ENCODE results near the gene ERF.
"Not testable (repeated sequence)": the region's sequence is repeated elsewhere in the genome, so short reads cannot be mapped to it uniquely, and the experiment has no call there.

The ERF gene

DNA sequence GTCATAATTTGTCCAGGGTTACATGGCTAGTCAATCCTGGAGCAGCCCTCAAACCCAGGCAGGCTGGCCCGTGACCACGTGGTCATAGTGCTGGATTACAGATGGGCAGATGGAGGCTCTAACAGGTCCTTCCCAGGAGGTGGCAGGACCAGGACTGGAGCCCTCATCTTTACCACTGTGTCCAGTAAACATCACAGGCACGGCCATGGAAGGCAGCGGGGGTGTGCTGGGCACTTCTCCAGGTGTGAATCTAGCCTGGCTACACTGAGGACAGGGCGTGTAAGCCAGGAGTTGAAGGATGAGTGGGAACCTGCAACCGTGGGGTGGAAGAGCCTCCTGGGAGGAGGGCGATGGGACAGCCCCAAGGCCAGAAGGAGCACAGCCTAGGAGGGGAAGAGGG lies 20.2 kb upstream of the ERF start:
- no peak for DNase-seq (ENCODE audit: low read depth)

DNA sequence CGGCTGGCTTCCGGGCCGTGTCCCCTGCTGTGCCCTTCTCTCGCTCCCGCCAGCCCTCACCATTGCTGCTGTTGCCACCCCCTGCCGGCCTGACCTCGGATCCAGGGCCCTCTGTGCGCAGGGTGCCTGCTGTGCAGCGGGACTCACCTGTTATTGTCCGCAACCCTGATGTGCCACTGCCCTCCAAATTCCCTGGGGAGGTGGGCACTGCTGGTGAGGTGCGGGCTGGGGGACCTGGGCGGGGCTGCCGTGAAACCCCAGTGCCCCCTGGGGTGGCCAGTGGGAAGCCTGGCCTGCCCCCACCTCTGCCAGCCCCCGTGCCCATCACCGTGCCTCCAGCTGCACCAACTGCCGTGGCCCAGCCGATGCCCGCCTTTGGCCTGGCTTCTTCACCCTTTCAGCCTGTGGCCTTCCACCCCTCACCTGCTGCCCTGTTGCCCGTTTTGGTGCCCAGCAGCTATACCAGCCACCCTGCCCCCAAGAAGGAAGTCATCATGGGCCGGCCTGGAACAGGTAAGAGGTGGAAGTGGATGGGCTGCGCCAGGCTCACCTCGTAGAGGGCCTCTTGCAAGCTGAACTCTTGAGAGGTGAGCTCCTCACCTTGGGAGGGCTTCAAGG lies 19.2 kb upstream of the ERF start:
- DNase-seq (ENCODE audit: low read depth) = no peak

DNA sequence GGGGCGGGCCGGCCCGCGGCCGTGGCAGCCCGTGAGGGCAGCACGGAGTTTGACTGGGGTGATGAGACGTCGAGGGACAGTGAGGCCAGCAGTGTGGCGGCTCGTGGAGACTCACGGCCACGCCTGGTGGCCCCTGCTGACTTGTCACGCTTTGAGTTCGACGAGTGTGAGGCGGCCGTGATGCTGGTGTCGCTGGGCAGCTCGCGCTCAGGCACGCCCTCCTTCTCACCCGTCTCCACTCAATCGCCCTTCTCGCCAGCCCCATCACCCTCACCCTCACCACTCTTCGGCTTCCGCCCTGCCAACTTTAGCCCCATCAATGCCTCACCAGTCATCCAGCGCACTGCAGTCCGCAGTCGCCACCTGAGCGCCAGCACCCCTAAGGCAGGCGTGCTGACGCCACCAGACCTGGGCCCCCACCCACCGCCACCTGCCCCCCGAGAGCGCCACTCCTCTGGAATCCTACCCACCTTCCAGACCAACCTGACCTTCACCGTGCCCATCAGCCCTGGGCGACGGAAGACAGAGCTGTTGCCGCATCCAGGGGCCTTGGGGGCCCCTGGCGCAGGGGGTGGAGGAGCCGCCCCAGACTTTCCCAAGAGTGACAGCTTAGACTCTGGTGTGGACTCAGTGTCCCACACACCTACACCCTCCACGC lies 18.6 kb upstream of the ERF start:
- DNase-seq (ENCODE audit: low read depth) = no peak

DNA sequence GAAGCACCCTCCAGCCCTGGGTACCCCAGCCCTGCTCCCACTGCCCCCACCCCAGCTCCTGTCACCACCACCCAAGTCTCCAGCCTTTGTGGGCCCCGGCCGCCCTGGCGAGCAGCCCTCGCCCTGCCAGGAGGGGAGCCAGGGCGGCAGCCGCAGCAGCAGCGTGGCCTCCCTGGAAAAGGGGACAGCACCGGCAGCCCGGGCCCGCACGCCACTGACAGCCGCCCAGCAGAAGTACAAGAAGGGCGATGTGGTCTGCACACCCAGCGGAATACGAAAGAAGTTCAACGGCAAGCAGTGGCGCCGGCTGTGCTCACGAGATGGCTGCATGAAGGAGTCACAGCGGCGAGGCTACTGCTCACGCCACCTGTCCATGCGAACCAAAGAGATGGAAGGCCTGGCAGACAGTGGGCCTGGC lies 18.1 kb upstream of the ERF start:
- DNase-seq (ENCODE audit: low read depth) = no peak

DNA sequence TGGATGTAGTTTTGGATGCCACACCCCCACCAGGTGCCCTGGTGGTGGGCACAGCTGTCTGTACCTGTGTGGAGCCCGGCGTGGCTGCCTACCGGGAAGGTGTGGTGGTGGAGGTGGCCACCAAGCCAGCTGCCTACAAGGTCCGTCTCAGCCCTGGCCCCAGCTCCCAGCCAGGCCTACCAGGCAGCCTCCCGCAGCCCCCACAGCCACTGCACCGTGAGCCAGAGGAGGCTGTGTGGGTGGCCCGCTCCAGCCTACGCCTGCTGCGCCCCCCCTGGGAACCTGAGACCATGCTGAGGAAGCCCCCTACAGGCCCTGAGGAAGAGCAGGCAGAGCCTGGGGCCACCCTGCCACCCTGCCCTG lies 17.6 kb upstream of the ERF start:
- no peak for DNase-seq (ENCODE audit: low read depth)

DNA sequence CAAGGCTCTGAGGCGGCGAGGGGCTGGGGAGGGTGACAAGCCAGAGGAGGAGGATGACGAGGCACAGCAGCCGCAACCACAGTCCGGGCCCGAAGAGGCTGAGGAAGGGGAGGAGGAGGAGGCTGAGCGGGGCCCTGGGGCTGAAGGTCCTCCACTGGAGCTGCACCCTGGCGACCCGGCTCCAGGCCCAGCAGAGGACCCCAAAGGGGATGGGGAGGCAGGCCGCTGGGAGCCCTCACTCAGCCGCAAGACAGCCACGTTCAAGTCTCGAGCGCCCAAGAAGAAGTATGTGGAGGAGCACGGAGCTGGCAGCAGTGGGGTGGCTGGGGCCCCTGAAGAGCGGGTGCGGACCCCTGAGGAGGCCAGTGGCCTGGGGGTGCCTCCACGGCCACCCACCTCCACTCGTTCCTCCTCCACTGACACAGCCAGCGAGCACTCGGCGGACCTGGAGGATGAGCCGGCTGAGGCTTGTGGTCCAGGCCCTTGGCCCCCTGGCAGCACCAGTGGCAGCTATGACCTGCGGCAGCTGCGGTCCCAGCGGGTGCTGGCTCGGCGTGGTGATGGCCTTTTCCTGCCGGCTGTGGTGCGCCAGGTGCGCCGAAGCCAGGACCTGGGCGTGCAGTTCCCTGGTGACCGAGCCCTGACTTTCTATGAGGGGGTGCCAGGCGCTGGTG lies 17.1 kb upstream of the ERF start:
- DNase-seq (ENCODE audit: low read depth) = no peak

DNA sequence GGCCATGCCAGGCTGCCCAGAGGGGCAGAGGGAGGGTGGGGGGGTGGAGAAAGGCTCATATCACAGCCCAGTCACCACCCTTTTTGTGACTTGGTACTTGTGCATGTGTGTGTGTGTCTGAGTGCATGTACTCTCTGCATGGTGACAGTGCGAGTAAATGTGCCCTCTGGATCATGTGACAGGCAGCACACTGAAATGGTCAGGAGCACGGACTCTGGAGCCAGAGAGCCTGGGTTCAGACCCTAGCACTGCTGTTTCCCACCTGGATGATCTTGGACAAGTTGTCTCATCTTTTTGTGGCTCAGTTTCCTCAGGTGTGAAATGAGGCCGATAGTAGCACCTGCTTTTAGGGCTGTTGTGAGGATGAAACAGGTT lies 16.1 kb upstream of the ERF start:
- no peak for DNase-seq (ENCODE audit: low read depth)

DNA sequence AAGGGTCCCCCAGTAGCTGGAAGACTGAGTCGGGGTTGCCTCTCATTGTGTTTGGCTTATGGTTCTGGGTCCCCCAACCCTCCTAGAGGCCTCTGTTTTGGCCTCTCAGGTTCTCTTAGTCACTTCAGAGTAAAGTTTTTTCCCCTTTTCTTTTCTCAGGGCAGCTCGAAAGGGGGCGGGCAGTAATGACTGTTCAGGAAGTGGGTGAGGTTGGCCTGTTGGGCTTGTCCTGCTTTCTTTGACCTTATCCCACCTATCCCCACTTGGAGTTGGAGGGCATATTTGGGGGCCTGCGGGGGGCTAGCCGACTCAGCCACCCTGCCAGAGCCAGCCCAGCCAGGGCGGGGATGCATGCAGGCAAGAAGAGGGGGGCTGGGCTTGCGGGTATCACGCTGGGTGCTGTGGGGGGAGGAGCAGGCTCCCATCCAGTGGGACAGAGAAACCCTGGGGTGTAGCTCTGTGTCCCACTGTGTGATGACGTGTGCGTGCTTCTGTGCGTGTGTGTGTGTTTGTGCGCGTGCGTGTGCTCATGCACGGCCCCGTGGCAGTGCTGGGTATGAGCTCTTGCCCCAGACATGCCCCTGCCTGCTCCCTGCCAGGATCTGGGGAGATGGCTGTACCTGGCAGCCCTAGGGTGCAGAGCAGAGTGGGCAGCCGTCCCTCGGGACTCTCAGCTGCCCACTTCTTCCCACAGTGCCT lies 15.6 kb upstream of the ERF start:
- peak; percentile 74 for DNase-seq (ENCODE audit: low read depth)

DNA sequence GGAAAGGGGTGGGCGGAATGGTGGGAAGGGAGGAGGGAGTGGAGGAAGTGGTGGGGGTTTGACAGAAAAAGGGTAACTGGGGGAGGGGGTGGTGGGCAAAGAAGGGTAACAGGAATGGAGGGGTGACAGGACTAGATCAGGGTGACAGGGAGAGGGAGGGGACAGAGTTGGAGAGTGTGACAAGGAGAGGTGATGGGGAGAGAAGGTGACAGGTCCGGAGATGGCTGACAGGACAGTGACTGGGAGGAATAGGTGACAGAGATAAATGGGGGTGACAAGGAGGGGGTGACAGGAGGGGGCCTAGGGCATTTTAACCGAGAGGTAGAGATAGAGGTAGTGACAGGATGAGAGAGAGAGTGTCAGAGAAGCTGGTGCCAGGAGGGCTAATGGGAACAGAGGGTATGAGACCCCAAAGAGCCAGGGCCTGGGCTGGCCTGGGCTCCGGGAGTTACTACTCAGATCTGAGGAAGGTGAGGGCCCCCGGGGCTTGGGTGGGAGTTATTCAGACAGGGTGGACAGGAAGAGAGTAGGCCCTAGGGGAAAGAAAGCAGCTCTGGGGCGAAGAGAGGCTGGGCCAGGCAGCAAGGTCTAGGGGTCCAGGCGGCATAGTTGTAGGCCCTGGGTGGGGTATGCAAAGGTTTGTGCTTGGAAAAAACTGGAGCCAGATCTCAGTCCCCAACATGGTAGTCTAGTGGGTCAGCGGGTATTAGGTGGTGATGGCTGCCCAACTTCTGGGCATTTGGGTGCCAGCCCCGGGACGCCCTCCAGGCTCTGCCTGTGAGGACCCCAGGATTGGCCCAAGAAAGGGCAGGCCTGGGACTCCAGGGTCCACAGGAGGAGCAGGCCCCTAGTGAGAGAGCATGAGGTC lies 14.8 kb upstream of the ERF start:
- no peak for DNase-seq (ENCODE audit: low read depth)

DNA sequence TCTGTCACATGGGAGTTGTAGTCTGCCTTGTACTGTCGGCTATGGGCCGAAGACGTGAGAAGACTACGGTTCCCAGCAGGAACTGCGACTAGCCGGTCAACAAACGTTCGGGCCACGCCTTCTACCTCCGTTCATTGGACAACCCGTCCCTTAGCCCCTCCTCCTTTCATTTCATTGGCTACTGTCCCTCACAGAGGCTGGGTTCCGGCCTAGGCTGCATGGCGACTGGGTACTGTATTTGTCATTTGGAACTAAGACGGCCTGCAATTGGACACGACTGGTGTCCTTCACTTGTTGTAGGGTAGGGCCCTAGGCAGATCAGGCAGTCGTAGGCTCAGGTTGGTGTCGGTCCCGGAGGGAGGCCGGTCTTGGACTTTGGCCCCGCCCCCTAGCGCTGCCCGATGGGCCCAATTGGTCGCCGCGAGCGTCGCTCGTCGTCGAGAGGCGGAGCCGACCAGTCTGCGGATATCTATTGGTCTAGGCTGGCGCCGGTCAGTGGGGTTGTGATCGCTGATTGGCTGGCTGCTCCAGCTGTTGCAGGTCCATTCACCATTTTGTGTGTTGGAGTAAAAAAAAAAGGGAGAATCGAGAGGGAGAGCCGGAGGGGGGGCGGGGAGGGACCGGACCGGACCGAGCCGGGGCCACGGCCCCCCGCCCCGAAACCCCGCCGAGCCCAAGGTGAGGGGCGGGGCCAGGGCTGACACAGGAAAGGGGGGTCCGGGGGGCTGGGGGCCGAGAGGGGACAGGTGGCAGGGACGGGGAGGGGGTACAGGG lies 14.0 kb upstream of the ERF start, which contains the start of gene CIC:
TSS of gene CIC (plus strand) at position 549 of the 774 bp plus-strand sequence. CDS start 2,532 bp downstream, outside the sequence.
- peak; percentile 99 for DNase-seq (ENCODE audit: low read depth)

DNA sequence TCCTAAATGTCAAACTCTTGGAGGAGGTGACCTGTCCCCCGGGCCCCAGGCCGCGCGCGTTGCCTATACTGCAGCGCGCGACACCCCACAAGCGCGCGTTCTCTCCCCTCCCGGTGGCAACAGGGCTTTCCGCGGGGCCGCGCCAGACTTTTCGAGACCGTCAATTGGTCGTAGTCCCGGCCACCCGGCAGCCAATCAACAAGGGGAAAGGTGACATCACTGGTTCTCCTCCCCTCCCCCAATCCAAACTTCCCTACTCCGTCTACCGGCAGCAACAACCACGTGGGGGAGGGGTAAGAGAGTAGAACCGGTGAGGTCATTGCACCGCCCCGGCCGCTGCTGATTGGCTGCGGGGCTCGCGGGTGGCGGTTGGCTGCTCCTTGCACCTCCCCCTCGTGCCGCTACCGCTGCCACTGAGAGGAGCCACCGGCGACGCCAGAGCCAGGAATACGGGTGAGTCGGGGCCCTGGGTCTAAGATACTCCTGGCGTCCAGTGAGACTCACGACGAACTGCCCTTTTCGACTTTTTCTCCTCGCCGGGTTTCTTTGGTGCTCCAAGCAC lies 13.3 kb upstream of the ERF start:
- DNase-seq (ENCODE audit: low read depth) = peak; percentile 99

DNA sequence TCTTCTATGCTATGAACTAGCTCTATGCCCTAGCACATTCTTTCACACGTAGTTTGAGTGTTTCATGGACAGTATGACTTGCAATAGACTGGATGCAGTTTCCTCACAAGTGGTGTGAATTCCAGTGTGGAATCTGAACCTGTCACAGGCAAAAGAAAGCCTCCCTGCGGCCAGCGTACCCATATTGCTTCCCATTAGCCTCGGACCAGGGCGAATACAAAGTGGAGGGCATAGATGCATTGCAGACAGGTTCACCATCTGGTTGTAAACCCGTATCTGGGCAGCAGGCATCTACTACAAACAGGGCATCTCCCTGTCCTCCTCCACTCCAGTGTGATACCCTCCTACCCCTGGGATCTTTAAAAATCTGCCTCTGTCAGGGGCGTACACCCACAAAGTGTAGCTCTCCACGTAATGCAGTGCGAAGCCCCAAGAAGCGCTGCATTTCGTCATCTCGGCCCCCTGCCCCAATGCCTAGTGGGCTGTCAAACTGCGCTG lies 12.8 kb upstream of the ERF start:
- DNase-seq (ENCODE audit: low read depth) = no peak

DNA sequence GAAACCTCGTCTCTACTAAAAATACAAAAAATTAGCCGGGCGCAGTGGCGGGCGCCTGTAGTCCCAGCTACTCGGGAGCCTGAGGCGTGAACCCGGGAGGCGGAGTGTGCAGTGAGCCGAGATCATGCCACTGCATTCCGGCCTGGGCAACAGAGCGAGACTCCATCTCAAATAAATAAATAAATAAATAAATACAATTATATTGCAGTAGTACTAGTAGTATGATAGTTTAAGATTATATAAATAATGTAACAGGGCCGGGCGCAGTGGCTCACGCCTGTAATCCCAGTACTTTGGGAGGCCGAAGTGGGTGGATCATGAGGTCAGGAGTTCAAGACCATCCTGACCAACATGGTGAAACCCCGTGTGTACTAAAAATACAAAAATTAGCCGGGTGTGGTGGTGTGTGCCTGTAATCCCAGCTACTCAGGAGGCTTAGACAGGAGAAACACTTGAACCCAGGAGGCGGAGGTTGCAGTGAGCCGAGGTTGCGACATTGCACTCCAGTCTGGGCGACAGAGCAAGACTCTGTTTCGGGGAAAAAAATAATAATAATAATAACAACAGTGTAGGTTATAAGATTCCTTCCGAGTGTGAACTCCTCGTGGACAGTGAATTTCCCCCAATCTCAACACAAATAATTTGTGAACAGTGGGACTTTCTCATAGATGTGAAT lies 12.1 kb upstream of the ERF start:
- DNase-seq (ENCODE audit: low read depth) = not testable (repeated sequence)

DNA sequence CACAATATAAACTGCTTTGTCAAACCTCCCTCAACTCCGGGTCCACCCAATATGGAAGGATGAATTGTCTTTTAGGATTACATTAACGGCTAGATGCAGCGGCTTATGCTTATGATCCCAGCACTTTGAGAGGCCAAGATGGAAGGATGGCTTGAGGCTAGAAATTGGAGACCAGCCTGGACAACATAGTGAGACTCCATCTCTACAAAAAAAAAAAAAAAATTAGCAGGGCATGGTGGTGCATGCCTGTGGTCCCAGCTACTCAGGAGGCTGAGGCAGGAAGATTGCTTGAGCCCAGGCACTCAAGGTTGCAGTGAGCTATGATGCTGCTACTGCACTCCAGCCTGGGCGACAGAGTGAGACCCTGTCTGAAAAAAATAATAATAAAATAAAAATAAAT lies 11.2 kb upstream of the ERF start:
- DNase-seq (ENCODE audit: low read depth) = not testable (repeated sequence)

DNA sequence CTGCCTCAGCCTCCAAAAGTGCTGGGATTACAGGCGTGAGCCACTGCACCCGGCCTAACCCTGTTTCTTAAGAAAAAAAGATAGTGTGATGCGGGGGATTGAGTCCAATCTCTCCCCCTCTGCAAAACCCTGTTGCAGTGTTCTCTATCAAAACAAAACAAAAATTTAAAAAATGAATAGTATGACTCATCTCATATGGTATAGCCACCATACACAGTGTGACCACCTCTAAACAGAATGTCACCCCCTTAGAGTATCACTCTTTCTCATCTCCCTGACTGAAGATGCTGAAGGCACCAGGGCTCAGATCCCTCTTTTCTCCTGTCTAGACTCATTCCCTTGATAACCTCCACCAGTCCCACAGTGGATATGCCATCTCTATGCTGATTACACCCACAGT lies 6.8 kb upstream of the ERF start:
- no peak for DNase-seq (ENCODE audit: low read depth)

DNA sequence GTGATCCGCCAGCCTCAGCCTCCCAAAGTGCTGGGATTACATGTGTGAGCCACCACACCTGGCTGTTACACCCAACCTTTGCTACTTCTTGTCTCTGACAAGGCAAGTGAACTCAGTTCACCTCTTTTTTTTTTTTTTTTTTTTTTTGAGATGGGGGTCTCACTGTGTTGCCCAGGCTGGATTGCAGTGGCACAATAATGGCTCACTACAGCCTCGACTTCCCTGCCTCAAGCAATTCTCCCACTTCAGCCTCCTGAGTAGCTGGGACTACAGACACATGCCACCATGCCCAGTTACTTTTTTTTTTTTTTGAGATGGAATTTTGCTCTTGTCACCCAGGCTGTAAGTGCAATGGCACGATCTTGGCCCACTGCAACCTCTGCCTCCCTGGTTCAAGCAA lies 2.9 kb upstream of the ERF start:
- DNase-seq (ENCODE audit: low read depth) = not testable (repeated sequence)

DNA sequence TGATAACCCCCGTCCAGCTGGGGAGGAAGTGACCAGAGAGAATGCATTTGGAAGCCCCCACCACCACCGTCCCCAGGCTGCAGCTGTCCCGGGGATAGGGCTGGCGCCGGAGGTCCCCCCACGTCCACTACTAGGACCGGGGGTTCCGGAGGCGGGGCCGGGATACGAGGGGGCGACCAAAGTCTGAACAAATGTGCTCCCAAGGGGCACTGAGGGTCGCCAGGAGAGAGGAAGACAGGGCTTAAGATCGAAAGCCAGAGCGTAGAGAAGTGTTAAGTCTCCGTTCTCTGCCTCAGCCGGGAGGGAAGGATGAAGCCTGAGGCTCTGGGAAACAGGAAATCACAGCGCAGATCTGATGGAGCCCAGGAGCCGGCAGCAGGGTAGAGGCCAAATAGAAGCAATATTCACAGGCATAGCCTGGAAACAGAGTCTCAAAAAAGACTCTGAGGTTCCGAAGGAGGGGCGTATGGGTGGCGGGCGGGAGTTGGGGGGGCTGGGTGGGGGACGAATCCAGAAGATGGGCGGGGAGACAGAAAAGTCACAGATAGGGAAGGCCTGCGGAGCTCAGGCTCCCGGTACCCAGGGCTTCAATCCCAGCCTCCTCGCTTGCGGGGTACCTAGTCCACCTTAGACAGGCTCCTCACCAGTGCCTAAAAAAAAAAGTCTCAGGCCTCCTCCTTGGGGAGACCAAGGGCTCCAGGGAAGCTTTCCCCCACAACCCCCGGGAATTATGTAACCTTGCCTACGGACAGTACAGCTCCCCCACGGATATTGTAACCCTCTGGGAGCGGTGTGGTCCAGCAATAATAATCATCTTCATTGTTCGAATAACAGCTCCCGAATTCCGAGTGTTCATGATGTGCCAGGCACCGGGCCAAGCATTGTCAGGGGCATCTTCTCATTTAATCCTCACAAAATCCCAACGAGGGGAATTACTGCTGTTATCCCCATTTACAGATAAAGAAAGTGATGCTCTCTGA lies 1.1 kb upstream of the ERF start:
- DNase-seq (ENCODE audit: low read depth) = no peak

DNA sequence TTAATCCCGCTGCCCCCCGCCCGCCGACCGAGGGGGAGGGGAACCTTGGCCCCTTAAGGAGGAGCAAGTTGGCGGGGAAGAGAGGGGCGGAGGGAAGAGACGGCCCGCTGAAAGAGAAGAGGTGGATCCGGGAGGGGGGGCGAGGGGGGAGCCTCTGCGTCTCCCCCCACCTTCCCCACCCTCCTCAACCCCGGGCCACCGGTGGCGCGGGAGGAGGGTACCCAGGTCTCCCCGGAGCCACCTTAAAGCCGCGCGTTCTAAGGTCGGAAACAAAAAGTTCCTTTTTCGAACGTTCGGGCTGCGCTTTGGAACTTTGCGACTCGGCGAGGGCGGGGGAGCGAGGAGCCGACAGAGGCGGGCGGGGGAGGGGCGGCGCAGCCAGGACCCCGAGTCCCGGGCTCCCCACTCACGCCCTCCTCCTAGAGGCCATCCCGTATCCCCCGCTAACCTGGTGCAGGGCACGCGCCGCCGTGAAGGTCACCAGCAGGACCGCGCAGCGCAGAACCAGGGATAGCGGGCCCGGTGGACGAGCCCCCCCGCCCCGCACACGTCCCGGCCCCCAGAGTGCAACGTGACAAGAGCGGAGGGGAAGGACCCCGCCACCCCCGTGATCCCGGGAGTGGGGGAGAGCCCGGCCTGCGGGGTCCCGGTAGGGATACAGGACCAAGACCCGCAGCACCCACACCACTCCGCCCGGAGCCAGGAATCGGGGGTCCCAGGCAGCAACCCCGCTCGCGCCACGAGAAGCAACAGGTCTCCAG lies 659 bp downstream of the ERF start:
- peak; percentile 66 for DNase-seq (ENCODE audit: low read depth)
